ELR (cell line): ENCODE results near the gene MYRF.

Experiments
- DNase-seq: peaks from one replicate; pipeline ENCODE4 v3.0.0-alpha.2; 2015; ENCODE audit warnings: low read depth

The MYRF gene

DNA sequence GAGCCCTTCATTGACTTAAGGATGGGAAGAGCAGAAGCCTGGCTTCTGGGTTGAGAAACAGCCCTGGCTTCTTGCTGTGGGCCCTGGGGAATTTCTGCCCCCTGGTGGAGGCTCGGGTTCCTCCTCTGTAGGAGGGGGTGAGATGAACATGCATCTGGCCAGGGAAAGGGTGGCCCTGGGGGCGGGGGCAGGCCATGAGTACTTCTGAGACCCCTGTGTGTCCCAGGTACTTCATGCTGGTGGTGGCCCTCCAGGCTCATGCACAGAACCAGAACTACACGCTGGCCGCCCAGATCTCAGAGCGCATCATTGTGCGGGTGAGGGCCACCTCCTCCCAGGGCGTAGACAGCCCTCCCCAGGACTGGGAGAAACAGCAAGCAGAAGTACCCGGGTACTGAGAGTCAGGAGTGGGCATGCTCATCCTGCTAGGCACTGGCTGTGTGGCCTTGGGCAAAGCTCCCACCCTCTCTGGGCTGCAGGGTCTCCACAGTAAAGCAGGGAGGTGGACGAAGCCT, 24.2 kb downstream of the MYRF start:
- peak; percentile 74 for DNase-seq

GRCh38 chr11:61777234-61778090, 25.0 kb downstream of the MYRF start:
- DNase-seq: no peak

DNA sequence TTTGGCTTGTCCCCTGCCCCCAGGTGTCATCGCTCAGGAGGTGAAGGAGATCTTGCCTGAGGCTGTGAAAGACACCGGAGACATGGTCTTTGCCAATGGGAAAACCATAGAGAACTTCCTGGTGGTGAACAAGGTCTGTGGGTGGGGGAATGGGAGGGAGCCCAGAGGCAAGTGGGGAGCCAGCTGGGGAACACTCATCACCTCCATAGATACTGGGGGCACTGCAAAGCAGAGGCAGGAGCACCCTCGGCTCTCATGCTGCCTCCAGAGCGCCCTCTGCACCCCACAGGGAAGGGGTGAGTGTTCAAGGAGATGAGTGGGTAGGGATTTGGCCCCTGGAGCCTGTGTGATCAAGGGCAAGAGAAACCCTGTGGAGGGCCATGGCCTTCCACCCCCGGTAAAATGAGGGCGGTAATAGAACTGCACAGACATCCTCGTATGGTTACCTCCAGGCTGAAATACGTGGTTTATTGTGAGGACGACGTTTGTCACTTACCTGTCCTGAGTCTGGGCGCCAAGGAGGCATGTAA, 26.0 kb downstream of the MYRF start:
- DNase-seq: no peak

- no peak for DNase-seq
These were observed 26.6 kb downstream of the MYRF start for GRCh38 chr11:61778920-61779650.

DNA sequence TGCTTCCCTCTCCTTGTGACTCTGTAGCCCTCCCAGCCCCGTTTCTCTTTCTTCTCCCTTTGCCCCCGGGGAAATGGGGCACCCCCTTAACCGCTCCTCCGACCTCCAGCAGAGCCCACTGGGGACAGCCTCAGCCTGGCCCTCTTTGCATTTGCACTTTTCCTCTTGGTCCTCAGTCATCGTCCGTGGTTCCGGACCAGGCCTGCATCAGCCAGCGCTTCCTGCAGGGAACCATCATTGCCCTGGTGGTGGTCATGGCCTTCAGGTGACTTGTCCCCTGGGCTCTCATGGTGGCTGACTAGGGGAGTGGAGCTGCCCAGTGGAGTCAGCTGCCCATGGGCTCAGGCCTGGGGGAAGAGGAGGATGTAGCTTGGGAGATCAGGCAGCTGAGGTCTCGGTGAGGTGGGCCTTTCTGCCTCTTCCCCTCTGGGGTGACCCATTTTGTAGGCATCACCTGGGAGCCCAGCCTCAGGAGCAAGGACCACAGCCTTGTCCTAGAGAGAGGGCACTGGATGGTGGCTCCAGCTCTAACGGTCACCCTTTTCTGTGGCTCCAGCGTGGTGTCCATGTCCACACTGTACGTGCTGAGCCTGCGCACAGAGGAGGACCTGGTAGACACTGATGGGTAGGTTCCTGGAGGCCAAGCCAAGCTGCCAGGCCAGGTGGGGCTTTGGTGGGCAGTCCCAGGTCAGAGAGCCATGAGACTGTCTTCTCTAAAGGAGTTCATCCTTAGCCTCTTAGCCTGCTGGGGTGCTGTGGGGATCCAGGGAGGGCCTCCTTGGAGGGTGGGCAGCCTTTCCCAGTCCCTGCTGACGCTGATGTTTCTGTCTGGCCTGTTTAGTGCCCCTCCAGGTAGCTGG, 27.5 kb downstream of the MYRF start:
- DNase-seq: no peak

DNA sequence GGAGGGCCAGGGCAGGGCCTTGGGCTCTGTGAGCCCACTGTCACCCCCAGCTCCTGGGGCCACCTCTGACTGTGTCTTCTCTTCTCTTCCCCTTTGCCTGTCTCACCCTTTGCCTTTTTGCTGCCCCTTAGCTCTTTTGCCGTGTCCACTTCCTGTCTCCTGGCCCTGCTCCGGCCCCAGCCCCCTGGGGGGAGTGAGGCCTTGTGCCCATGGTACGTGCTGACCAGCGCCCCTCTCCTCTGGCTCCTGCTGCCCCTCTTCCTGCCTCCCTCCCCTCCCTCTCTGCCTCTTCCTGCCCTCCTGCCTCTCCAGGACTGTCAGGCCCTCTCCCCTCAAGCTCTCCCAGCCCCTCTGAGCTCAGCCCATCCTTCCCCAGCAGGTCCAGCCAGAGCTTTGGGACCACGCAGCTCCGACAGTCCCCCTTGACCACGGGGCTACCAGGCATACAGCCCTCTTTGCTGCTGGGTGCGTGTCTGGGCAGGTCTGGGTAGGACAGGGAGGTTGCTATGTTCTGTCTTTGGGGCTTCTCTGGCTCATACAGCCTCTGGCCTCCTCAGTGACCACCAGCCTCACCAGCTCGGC, 28.2 kb downstream of the MYRF start:
- DNase-seq: no peak

DNA sequence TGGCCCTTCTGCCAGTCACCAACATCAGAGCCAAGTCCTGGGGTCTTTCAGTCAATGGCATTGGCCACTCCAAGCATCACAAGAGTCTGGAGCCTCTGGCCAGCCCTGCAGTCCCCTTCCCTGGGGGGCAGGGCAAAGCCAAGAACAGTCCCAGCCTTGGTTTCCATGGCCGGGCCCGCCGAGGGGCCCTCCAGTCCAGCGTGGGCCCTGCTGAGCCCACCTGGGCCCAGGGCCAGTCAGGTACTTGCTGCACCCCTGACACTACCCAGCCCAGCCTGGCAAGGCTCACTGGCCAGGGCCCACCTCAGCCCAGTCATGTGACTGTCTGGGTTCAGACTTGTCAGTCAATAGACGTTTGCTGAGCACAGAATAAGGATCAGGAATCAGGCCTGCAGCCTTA, 29.1 kb downstream of the MYRF start:
- no peak for DNase-seq

GRCh38 chr11:61782299-61782698, 29.9 kb downstream of the MYRF start:
- DNase-seq: no peak

- peak; percentile 25 for DNase-seq
These were observed 30.4 kb downstream of the MYRF start for GRCh38 chr11:61782841-61783240.

DNA sequence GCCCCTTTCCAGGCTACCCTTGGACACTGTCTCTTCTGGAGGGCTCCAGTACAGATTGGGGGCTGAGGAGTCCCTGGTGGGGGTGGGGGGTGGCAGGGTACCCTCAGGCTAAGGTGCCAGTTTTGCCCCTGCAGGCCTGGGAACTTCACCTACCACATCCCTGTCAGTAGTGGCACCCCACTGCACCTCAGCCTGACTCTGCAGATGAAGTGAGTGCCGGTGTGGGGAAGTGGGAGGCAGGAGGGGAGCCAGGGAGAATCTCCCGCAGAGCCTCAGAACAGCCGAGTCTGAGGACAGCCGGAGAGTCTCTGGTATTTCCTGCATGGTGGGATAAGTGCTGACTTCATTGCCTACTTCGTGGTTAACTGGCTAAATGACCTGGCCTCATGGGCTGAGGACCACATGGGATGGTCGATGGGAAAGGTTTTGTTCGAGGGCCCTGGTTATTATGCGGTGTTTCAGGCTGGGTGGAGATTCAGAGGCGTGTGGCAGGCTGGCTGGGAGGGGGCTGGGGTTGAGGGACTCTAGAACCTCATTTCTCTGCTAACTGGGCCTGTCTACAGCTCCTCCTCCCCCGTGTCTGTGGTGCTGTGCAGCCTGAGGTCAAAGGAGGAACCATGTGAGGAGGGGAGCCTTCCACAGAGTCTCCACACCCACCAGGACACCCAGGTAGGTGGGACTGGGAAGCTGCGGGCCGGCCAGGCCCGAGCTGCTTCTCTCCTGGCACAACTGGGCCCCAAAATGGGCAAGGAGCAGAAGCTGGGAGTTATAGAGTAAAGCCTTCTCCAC, 31.5 kb downstream of the MYRF start:
- peak; percentile 59 for DNase-seq

DNA sequence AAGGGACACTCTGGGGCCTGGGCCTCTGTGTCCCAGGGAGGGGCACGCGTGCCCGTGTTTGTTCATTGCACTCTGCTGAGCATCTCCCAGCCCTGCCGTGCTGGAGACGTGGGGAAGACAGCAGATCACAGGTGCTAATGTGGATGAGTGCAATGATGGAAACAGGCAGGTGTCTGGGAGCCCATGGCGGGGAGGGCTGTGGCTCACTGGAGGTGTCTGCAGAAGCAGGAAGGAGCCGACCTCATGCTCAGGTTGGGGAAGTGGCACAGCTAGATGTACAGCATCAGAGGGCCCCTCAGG, 32.0 kb downstream of the MYRF start:
- DNase-seq: no peak

GRCh38 chr11:61785837-61786402, 33.5 kb downstream of the MYRF start:
- DNase-seq: no peak

- DNase-seq: peak; percentile 67
These were observed 35.6 kb downstream of the MYRF start for GRCh38 chr11:61787928-61788491.

DNA sequence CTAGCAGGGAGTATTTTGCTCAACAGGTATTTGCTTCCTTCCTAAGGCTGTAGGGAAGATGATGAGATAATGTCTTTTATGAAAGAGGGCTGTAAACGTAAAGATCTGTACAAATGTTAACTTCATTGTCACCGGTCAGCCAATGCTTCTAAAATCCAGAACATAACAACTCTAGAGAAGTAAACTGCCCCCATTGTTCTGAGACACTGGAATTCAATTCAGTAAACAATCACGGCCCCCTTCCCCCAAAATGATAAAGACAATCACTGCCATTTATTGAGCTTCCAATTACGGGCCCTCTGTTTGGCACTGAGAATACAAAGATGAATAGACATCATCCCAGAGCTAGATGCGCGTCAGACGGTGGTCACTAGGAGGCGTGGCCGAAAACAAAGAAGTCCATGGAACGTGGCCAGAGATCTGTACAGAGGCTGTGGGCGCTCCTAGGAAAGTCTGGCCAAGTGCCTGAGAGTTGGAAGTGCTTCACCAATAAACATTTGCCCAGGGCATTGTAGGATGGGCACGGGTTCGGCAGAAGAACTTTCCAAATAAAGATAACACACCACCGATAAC, 39.4 kb downstream of the MYRF start:
- peak; percentile 96 for DNase-seq

GRCh38 chr11:61792310-61793082, 40.1 kb downstream of the MYRF start, which contains the start of the genes FEN1 and TMEM258:
TSS of gene FEN1 (plus strand) at chr11:61792911. CDS start at chr11:61795362, 2,451 bp downstream.
TSS of gene TMEM258 (minus strand) at chr11:61792599. CDS start at chr11:61792558, 41 bp downstream.
- peak; percentile 95 for DNase-seq

GRCh38 chr11:61793083-61793828, 40.8 kb downstream of the MYRF start:
- peak; percentile 30 for DNase-seq

DNA sequence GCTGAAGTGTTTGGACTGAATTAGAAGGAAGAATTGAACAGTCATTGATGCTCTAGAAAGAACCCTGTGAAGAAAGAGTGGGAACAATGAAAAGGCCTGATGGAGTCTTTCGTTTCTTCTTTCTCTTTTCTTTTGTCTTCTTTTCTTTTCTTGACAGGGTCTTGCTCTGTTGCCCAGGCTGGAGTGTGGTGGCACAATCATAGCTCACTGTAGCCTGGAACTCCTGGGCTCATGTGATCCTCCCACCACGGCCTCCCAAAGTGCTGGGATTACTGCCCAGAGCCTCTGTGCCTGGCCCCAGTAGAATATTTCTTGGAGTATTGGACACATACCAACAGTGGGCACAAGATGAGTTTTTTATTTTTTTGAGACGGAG, 41.4 kb downstream of the MYRF start:
- DNase-seq: no peak

DNA sequence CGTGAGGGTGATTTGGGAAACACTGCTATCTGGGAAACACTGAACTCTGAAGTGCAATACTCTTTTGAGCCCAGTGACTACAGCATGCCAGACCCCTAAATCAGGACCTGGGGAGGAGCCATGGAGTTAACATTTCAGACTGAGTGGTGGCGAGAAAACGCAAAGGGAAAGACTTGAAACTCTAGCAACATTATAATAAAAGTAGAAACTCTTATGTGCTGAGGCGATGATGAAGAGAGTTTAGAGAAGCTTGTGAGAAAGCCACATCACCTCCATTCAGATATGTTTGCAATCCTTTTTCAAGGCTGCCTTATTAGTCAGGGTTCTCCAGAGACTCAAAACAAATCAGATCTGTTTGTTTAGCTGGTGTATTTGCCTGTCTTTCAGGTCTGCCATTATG, 42.1 kb downstream of the MYRF start:
- DNase-seq: no peak
